PC-3 (cell line): ENCODE data around the gene OOSP4B.

Experiments
- CTCF ChIP-seq: fragments of 300-600 bp; sonication (generic); conservative IDR thresholded peaks from 2 replicates; pipeline ENCODE4 v1.5.1; 2017; ENCODE audit warnings: antibody characterized with exemption, low read depth, mild to moderate bottlenecking, low read length
- EZH2phosphoT487 ChIP-seq: fragments of 300-600 bp; sonication (generic); IDR thresholded peaks from 2 replicates; pipeline ENCODE4 v1.6.1; 2018; ENCODE audit warnings: mild to moderate bottlenecking, antibody characterized with exemption, low read length, borderline replicate concordance

DNA sequence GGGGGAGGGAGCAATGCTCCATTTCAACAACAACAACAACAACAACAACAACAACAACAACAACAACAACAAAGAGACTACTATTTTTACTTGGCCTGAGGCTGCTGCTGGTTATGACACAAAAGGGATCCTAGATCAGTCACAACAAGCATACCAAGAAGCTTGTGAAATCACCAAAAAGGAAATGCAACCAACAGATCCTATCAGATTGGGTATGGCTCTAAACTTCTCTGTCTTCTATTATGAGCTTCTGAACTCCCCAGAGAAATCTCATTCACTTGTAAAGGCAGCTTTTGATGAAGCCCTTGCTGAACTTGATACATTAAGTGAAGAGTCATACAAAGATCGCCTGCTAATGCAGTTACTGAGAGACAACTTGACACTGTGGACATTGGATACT is 61.0 kb downstream of the OOSP4B start:
- TF ChIP-seq CTCF (no peak), EZH2phosphoT487 (no peak)
